HepG2 (cell line): ENCODE measurements around the gene MT1A. TPM values are rescaled to one million over a fixed set of nuclear protein-coding genes. Genes with fewer than 3 reads are reported as not detected.

Experiments
- FOXK2 ChIP-seq: fragments of 450-650 bp; IDR thresholded peaks from 2 replicates; pipeline ENCODE4 v1.6.1; 2016
- POLR2AphosphoS5 ChIP-seq: IDR thresholded peaks from 2 replicates; pipeline ENCODE4 v1.6.1; 2012; ENCODE audit warnings: low read depth, low read length
- SP2 ChIP-seq: sonication (generic); formaldehyde crosslinking; IDR thresholded peaks from 2 replicates; pipeline ENCODE4 v1.5.1; 2020; ENCODE audit warnings: mild to moderate bottlenecking, missing genetic modification reagents
- ZBTB1 ChIP-seq: sonication (generic); formaldehyde crosslinking; IDR thresholded peaks from 2 replicates; pipeline ENCODE4 v1.4.0; 2020; ENCODE audit warnings: missing genetic modification reagents, borderline replicate concordance
- ZMYM4 ChIP-seq: sonication (generic); formaldehyde crosslinking; IDR thresholded peaks from 2 replicates; pipeline ENCODE4 v1.8.1; 2023; ENCODE audit warnings: mild to moderate bottlenecking, missing genetic modification reagents
- ZNF10 ChIP-seq: sonication (generic); formaldehyde crosslinking; IDR thresholded peaks from 2 replicates; pipeline ENCODE4 v1.4.0; 2020; ENCODE audit warnings: mild to moderate bottlenecking, low read depth, missing genetic modification reagents, borderline replicate concordance
- ZNF260 ChIP-seq: sonication (generic); formaldehyde crosslinking; IDR thresholded peaks from 2 replicates; pipeline ENCODE4 v1.4.0; 2020; ENCODE audit warnings: missing genetic modification reagents, low read depth, mild to moderate bottlenecking, borderline replicate concordance
- ZNF746 ChIP-seq: sonication (generic); formaldehyde crosslinking; IDR thresholded peaks from 2 replicates; pipeline ENCODE4 v1.8.0; 2022; ENCODE audit warnings: mild to moderate bottlenecking, missing genetic modification reagents
- ZZZ3 ChIP-seq: sonication (generic); formaldehyde crosslinking; IDR thresholded peaks from 2 replicates; pipeline ENCODE4 v1.4.0; 2020; ENCODE audit warnings: missing genetic modification reagents, mild to moderate bottlenecking, borderline replicate concordance
- polyA plus RNA-seq, 8 experiments: library from polyadenylated mRNA; depleted of rRNA in 3 of 8; stranded (reverse) in 7 of 8; unstranded in 1 of 8; fragments of >200 nt; fragmentation: Illumina TruSeq in 4 of 8; extraction: Trizol in 4 of 8; gene quantifications; 2 replicates each; pipeline versions ENCODE4 v1.2.1 to v1.2.3, GENCODE V29; 2011 to 2016; ENCODE audit warnings: low read depth in 4 of 8, missing spikeins in 1 of 8, mixed read lengths in 1 of 8; ENCODE audit not compliant: insufficient read depth in 1 of 8
- total RNA-seq, 5 experiments: library from RNA; depleted of rRNA; stranded (reverse); fragments of >200 nt; fragmentation: Illumina TruSeq; extraction: Trizol; gene quantifications; 2 replicates each; pipeline ENCODE4 v1.2.3, GENCODE V29; 2016; ENCODE audit warnings: low read depth in 1 of 5
- TF ChIP-seq, protein P1 (sequence below): sonication (generic); formaldehyde crosslinking; IDR thresholded peaks from 2 replicates; pipeline ENCODE4 v1.4.0; 2020; ENCODE audit warnings: mild to moderate bottlenecking, missing genetic modification reagents
- TF ChIP-seq, protein P2 (sequence below): sonication (generic); formaldehyde crosslinking; IDR thresholded peaks from 2 replicates; pipeline ENCODE4 v1.5.1; 2020; ENCODE audit warnings: mild to moderate bottlenecking, missing genetic modification reagents, borderline replicate concordance
- TF ChIP-seq, protein P3 (sequence below): sonication (generic); formaldehyde crosslinking; IDR thresholded peaks from 2 replicates; pipeline ENCODE4 v1.4.0; 2020; ENCODE audit warnings: missing genetic modification reagents

Gene MT1A
- total and polyA plus RNA-seq, 2 of the 13 experiments (the other 11 are each of a cell fraction or from before 2014, with no cell fraction given): 8.3 to 10.4 TPM

DNA sequence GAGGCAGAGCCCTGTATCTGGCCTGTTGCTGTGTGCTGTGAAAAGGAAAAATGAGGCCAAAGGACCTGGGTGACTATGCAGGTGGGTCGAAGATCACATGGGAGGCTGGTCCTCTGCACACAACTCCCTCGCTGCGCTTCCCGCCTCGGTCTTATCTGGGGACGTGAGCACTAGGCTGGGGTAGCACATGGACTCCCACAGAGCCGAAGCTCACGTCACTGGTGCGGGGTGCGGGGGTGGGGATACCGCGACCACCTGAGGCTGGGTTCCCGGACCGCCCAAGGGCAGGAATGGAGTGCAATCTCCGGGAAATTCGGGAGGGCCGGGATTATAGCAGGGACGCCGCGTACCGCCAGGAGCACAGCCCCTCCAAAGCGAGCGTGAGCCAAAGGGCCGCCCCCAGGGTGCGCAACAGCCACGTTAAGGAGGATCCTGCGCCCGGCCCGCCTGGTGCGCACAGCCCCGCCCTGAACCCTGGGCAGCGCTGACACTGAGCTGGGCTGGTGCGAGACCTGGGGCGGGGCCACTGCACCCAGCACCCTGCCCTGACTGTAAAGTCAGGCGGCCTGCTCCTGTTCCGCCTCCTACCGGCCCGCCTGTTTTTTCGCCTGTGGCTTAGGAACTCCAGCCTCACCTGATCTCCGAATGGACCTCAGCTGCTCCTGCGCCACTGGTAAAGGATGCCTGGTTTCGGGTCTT, 4.8 kb downstream of the MT1A start (continued):
- TF ChIP-seq, protein P1, sequence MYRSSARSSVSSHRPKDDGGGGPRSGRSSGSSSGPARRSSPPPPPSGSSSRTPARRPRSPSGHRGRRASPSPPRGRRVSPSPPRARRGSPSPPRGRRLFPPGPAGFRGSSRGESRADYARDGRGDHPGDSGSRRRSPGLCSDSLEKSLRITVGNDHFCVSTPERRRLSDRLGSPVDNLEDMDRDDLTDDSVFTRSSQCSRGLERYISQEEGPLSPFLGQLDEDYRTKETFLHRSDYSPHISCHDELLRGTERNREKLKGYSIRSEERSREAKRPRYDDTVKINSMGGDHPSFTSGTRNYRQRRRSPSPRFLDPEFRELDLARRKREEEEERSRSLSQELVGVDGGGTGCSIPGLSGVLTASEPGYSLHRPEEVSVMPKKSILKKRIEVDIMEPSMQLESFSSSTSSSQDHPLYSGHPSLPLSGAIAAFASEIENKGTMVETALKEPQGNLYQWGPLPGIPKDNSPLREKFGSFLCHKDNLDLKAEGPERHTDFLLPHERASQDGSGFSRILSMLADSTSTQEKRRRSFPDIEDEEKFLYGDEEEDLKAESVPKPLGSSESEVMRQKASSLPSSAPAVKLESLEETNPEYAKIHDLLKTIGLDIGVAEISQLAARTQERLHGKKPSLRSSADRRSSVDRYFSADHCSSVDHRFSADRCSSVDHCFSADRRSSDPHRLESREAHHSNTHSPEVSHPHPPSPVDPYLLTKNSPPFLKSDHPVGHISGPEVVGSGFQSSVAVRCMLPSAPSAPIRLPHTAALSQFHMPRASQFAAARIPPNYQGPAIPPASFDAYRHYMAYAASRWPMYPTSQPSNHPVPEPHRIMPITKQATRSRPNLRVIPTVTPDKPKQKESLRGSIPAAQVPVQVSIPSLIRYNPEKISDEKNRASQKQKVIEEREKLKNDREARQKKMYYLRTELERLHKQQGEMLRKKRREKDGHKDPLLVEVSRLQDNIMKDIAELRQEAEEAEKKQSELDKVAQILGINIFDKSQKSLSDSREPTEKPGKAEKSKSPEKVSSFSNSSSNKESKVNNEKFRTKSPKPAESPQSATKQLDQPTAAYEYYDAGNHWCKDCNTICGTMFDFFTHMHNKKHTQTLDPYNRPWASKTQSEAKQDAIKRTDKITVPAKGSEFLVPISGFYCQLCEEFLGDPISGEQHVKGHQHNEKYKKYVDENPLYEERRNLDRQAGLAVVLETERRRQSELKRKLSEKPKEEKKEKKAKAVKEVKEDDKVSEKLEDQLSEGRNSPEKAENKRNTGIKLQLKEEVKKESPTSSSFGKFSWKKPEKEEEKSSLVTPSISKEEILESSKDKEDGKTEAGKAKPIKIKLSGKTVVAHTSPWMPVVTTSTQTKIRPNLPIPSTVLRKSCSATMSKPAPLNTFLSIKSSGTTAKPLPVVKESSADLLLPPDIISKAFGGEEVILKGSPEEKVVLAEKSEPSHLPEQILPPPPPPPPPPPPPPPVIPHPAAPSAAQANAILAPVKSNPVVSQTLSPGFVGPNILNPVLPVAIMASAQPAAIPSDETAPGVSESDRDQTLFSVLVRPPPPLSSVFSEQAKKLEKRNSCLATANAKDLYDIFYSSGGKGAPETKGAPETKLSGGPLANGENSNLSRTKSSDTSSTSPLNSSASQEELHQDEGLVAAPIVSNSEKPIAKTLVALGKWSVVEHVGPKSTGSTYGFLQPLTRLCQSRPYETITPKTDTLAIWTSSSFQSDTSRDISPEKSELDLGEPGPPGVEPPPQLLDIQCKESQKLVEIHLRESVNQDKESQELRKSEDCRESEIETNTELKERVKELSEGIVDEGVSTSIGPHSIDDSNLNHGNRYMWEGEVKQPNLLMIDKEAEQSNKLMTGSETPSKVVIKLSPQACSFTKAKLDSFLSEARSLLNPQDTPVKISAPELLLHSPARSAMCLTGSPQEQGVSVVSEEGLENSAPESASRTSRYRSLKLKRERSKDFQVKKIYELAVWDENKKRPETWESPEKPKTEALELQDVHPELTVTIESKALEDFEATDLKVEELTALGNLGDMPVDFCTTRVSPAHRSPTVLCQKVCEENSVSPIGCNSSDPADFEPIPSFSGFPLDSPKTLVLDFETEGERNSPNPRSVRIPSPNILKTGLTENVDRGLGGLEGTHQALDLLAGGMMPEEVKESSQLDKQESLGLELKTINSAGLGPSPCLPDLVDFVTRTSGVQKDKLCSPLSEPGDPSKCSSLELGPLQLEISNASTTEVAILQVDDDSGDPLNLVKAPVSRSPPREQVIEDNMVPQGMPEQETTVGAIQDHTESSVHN: no peak
- TF ChIP-seq ZBTB1 (CRISPR knock-in tag) (no peak), POLR2AphosphoS5 (no peak), ZNF746 (CRISPR knock-in tag) (no peak), ZNF260 (CRISPR knock-in tag) (0 out of 2 replicates have a peak, but pooled peaks have one; percentile 42), ZNF10 (CRISPR knock-in tag) (no peak), FOXK2 (no peak), ZZZ3 (CRISPR knock-in tag) (0 out of 2 replicates have a peak, but pooled peaks have one; percentile 29), ZMYM4 (CRISPR knock-in tag) (peak; percentile 47; the same call in 1 of the 2 replicates), SP2 (CRISPR knock-in tag) (peak; percentile 46; the same call in 1 of the 2 replicates)
- TF ChIP-seq, protein P2, sequence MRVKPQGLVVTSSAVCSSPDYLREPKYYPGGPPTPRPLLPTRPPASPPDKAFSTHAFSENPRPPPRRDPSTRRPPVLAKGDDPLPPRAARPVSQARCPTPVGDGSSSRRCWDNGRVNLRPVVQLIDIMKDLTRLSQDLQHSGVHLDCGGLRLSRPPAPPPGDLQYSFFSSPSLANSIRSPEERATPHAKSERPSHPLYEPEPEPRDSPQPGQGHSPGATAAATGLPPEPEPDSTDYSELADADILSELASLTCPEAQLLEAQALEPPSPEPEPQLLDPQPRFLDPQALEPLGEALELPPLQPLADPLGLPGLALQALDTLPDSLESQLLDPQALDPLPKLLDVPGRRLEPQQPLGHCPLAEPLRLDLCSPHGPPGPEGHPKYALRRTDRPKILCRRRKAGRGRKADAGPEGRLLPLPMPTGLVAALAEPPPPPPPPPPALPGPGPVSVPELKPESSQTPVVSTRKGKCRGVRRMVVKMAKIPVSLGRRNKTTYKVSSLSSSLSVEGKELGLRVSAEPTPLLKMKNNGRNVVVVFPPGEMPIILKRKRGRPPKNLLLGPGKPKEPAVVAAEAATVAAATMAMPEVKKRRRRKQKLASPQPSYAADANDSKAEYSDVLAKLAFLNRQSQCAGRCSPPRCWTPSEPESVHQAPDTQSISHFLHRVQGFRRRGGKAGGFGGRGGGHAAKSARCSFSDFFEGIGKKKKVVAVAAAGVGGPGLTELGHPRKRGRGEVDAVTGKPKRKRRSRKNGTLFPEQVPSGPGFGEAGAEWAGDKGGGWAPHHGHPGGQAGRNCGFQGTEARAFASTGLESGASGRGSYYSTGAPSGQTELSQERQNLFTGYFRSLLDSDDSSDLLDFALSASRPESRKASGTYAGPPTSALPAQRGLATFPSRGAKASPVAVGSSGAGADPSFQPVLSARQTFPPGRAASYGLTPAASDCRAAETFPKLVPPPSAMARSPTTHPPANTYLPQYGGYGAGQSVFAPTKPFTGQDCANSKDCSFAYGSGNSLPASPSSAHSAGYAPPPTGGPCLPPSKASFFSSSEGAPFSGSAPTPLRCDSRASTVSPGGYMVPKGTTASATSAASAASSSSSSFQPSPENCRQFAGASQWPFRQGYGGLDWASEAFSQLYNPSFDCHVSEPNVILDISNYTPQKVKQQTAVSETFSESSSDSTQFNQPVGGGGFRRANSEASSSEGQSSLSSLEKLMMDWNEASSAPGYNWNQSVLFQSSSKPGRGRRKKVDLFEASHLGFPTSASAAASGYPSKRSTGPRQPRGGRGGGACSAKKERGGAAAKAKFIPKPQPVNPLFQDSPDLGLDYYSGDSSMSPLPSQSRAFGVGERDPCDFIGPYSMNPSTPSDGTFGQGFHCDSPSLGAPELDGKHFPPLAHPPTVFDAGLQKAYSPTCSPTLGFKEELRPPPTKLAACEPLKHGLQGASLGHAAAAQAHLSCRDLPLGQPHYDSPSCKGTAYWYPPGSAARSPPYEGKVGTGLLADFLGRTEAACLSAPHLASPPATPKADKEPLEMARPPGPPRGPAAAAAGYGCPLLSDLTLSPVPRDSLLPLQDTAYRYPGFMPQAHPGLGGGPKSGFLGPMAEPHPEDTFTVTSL: no peak
- TF ChIP-seq, protein P3, sequence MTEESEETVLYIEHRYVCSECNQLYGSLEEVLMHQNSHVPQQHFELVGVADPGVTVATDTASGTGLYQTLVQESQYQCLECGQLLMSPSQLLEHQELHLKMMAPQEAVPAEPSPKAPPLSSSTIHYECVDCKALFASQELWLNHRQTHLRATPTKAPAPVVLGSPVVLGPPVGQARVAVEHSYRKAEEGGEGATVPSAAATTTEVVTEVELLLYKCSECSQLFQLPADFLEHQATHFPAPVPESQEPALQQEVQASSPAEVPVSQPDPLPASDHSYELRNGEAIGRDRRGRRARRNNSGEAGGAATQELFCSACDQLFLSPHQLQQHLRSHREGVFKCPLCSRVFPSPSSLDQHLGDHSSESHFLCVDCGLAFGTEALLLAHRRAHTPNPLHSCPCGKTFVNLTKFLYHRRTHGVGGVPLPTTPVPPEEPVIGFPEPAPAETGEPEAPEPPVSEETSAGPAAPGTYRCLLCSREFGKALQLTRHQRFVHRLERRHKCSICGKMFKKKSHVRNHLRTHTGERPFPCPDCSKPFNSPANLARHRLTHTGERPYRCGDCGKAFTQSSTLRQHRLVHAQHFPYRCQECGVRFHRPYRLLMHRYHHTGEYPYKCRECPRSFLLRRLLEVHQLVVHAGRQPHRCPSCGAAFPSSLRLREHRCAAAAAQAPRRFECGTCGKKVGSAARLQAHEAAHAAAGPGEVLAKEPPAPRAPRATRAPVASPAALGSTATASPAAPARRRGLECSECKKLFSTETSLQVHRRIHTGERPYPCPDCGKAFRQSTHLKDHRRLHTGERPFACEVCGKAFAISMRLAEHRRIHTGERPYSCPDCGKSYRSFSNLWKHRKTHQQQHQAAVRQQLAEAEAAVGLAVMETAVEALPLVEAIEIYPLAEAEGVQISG (CRISPR knock-in tag): peak; percentile 45; the same call in 1 of the 2 replicates
